Activated CD4-positive, CD25-positive, alpha-beta regulatory T cell (primary cell): ENCODE measurements around the gene NECAB3.
"Not testable (repeated sequence)": the region's sequence is repeated elsewhere in the genome, so short reads cannot be mapped to it uniquely, and the experiment has no call there.

Experiments
- DNase-seq, 4 experiments: peaks; one replicate each; lab custom pipeline; 2025; lab: John Stamatoyannopoulos, UW

The NECAB3 gene

DNA sequence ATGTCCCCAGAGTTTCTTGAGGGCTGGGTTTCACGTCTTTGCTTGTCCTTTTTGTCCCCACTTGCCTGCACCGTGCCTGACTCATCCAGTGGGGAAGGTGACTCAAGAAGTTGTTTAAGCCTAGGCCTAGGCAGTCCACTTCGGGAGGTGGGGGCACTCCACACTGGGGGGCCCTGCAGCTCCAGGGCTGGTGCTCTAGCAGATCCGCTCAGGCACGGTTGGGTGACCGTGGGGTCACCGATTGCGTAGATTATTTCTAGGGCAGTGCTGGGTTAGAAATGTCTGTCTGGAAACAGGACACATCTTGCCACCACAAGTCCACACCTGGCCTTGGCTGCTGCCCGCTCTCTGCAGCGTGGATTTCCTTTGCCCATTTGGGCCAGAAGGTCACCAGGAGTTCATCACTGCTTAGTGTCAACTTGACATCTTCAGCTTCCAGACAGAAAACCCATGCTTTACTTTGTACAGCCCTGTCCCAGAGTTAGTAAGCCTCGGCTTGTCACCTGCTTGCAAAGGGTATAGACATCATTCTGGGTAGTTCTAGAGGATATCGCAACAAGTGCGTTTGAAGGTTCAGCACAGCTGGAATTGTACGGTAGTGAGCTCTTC is 25.7 kb downstream of the NECAB3 start:
- no peak for DNase-seq

GRCh38 chr20:33647603-33648395 is 26.4 kb downstream of the NECAB3 start:
- no peak for DNase-seq

DNA sequence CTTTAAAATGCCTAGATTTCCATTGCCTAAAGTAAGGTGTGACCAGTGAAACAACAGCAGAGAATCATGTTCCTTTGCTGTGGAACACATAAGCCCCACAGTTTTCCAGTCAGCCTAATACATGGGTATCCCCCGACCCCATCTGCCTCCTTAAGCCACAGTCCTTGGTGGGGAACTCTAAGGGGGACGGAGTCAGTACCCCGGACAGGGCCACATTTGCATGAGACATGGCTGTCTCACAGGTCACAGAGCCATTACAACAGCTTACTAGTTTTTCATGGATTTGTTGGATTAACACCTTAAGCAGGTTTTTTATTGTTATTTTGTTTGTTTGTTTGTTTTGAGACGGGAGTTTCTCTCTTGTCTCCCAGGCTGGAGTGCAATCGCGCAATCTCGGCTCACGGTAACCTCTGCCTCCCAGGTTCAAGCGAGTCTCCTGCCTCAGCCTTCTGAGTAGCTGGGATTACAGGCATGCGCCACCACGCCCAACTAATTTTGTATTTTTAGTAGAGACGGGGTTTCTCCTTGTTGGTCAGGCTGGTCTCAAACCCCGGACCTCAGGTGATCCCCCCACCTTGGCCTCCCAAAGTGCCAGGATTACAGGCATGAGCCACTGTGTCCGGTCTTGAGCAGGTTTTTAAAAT is 27.1 kb downstream of the NECAB3 start:
- DNase-seq: not testable (repeated sequence)

DNA sequence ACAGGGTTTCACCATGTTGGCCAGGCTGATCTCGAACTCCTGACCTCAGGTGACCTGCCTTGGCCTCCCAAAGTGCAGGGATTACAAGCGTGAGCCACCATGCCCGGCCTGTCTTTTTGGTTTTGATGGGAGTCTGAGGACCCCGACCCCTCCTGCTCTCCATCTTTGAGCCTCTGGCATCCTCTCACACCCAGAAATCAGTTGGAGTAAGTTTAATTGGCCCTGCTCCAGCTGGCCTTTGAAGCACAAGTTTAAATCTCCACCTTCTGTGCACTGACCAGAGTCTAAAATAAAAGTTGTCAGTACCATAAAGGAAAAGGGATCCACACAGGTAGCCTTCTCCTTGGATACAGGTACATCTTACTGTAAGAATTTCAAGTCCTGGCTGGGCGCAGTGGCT is 28.0 kb downstream of the NECAB3 start:
- no peak for DNase-seq

DNA sequence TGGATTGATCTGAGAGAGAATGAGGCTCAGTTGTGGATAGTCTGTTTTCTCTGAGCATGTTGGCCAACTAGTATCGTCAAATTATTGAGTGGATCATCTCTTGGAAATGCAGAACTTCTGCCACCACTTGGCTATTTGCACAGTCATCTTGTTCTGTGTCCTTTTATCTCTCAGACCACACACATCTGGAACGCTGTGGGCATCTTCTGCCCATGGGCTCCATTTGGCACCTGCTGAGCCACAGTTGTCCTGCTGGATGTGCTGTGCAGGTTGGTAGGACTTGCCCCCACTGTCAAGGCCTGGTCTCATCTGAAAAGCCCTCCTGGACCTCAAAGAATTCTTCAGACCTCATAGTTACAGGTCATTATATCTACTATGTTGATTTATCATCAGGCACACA is 28.8 kb downstream of the NECAB3 start:
- DNase-seq: no peak

GRCh38 chr20:33645072-33645358 is 29.2 kb downstream of the NECAB3 start:
- DNase-seq: no peak

- no peak for DNase-seq
These were observed 29.7 kb downstream of the NECAB3 start for GRCh38 chr20:33644313-33645071.

- DNase-seq: no peak
These were observed 33.9 kb downstream of the NECAB3 start for GRCh38 chr20:33640287-33640686.

- DNase-seq: no peak
These were observed 37.5 kb downstream of the NECAB3 start for GRCh38 chr20:33636776-33637175.

DNA sequence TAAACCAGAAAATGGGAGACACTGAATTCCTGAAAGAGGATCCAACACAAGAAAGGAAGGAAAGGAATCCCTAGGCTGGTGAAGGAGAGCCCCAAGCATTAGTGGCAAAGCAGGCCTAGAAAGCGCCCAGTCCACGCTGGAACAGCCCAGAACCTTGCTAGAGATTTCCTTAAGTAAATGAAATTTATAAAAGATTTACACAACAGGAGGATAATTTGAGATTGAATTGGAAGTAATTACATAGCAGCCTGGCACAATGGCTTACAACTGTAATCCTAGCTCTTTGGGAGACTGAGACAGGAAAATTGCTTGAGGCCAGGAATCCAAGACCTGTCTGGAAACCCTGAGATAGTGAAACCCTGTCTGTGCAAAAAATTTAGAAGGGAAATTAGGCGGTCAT is 38.9 kb downstream of the NECAB3 start:
- DNase-seq: no peak

- DNase-seq: not testable (repeated sequence)
These were observed 42.3 kb downstream of the NECAB3 start for GRCh38 chr20:33631910-33632309.

GRCh38 chr20:33630507-33630906 is 43.7 kb downstream of the NECAB3 start:
- DNase-seq: no peak

DNA sequence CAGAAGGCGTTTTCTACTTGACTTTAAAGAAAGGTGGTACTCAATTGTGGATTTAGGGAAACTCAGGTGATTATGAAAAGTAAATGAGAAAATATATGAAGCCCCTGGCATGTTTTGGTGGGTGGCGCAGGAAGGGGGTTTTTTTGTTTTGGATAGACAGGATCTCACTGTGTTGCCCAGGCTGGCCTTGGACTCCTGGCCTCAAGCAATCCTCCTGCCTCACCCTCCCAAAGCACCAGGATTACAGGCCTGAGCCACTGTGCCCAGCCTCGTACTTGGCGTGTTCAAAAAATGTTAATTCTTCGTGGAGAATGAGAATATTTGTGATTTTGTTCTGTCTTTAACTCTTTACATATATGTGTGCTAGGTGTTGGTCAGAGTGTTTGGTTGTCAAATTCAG is 44.2 kb downstream of the NECAB3 start:
- DNase-seq: no peak

DNA sequence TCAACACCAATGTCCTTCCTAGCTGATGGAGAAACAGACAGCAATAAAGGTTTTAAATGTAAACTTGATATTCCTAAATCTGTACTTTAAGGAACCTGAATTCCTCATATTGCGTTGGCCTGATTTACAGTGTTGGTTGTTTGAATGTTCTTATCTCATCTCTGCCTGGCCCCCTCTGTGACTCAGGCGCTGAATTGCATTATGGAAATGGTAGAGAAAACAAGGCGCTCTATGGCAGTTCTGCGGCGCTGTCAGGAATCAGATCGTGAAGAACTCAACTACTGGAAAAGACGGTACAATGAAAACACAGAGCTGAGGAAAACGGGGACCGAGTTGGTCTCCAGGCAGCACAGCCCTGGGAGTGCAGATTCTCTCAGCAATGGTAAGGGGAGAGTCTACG is 44.7 kb downstream of the NECAB3 start:
- DNase-seq: no peak

GRCh38 chr20:33627577-33628216 is 46.5 kb downstream of the NECAB3 start:
- no peak for DNase-seq

DNA sequence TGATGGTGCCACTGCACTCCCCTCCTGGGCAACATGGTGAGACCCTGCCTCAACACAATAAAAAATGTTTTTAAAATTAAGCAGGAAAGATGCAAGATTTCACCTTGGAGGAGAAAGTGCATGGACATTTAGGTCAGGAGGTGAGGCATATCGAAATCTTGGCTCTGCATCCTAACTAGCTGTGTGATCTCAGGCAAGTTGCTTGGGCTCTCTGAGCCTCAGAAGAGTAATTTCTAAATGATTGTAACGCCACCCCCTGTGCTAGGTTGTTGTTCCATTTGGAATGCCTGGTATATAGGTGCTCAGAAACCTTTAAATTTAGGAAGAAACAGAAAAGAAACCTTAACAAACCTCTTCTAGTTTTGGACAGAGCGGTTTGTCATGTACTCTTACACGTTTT is 48.0 kb downstream of the NECAB3 start:
- DNase-seq: no peak

- no peak for DNase-seq
These were observed 49.8 kb downstream of the NECAB3 start for GRCh38 chr20:33624399-33624798.

DNA sequence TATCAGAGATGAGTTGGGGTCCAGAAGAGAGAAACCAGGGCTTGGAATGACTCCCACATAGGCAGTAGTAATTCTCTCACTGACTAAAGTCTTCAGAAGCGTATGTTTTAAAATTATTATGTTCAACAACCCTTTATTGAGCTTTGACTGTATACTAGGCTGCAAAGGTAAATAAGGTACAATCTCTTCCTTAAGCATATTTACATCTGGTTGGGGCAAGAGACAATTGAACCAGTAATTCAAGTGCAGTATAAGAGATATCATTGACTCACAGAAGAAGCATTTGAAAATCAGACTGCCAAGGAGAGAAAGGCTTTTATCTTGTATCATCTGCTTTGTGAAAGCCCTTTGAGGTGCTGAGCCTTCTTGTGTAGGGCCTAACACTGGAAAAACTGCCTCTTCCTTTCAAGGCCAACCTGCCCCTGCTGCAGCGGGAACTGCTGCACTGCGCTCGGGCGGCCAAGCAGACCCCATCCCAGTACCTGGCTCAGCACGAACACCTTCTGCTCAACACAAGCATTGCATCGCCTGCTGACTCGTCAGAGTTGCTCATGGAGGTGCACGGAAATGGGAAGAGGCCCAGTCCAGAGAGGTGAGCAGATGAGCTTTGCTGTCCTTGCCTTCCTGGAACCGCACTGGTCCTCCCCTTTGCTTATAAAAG is 51.4 kb downstream of the NECAB3 start:
- no peak for DNase-seq

GRCh38 chr20:33621717-33622400 is 52.4 kb downstream of the NECAB3 start:
- no peak for DNase-seq

DNA sequence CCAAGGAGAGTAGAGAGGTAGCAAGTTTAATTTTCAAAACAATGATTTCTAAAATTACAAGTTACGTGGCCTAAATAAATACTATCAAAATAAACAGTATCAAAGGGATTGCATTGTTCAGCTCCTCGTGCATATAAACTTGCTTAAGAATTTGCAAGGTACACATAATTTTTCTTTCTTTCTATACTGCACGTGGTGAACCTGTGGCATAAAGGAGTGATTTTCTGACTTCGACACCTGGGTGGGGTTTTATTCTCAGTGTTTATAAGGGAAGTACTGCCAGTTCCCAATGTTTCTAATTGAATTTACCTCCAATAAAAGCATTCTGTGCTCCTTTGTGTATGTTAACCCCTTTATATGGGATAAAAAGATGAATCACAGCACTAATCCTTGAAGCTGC is 62.2 kb downstream of the NECAB3 start:
- DNase-seq: no peak

- no peak for DNase-seq
These were observed 63.1 kb downstream of the NECAB3 start for GRCh38 chr20:33611106-33611505.
